DMS153 treated with DMSO at 0.1 percent for 48 hours (cell line): ENCODE measurements around the gene CD180.
"Not testable (repeated sequence)": the region's sequence is repeated elsewhere in the genome, so short reads cannot be mapped to it uniquely, and the experiment has no call there.

Experiments used
- DNase-seq: peaks from one replicate; lab custom pipeline; 2025; ENCODE audit not compliant: unreplicated experiment; lab: John Stamatoyannopoulos, UW

The CD180 gene

DNA sequence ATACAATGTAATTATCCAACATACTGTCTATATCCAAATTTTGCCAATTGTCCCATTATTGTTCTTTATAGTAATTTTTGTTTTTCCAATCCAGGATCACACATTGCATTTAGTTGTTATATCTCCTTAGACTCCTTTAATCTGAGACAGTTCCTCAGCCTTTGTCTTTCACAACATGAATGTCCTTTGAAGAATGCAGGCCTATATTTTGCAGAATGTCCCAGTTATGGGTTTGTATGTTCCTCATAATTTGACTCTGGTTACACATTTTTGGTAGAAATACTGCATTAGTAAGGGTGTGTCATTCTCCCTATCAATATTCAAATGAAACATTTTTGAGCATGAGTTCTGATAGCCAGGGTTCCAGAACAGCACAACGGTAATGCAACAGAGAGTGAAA, 6.7 kb downstream of the CD180 start:
- no peak for DNase-seq

DNA sequence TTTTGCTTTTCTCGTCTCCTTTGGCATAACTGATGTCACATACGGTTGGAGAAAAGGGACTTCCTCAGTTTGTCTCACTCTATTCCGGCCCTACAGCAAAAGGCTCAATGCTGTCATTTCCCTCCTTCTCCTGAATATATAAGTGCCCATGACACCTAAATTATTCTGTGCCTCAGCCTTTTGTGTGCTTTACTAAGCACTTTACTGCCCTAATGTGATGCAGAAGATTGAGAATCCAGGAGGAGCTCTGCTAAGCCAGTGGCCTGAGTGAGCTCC, 7.6 kb downstream of the CD180 start:
- no peak for DNase-seq

DNA sequence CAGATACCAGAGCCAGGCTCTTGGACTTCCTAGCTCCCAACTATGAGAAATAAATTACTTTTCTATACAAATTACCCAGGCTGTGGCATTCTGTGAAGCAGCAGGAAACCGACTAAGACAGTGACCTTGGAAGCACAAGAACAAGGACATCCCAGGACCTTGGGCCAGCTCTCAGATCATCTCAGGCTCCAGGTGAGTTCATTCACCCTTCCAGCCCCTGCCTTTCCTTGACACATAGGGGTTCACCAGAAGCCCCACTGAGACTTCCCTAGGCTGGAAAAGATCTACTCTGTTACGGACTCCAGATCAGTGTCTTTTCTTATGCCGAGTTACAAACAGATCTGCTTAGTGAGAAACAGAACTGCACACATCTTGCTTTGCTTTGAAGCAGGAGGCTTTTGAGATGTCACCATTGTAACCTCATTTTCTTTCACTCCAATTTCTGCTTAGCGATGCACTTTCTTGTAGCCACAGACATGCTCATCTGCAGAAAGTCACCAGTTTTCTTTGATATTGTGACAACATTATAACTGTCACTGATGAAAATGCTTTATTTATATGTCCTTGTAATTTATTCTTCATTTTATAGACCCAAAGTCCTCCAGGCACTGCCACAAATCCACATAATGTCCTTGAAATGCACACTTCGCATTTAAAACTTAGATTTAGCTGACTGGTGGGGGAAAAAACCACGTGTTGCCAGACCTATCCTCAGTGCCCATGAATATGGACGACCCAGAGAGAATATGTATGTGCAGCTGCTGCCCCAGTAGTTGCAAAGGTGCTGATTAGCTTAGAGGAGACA, 8.1 kb downstream of the CD180 start:
- no peak for DNase-seq

DNA sequence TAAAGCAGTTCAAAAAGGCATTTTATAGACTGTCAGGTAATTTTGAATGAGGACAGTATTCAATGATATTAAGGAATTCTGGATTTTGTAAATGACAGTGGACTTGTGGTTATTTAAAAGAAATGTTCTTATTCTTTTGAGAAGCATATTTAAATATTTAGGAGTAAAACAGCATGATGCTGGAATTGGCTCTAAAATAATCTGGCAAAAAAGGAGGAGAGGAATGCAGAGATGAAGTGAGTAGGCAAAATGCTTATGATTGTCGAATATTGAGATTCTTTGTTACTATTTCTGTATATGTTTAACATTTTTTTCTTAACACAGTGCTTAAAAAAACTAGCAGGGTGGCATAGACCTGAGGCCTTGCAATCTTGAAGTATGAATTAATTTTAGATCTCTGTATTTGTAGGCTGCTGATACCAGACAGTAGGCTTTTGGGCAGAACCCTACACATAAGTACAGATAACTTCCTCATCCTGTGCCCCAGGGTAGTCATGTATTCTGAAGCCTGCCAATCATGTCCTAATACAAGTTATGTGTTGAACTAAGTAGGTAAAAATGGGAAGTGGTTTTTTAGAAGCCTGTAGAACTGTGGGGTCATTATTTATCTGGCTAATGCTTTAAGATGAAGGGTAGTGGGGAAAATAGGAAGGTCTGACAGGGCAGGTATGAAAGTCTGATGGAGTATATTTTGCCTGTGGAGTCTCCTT, 9.4 kb downstream of the CD180 start:
- DNase-seq, result no peak

DNA sequence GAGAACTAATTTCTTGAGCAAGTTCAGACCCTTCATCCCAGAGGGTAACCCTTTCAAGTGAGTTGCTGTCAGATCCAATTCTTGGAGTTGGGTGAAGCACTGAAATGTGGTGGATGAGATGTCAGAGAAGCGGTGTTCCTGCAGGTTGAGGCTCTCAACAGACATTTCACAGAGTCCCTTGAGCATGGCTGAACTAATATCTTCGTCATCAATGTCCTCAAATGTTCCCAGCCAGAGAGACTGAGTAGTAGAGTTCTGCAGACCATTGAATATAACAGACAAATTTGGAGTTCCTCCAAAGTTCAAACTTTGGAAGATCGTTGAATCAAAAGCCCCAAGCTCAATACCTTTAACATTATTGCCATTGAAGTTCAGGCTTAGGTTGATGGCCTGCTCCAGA, 12.7 kb downstream of the CD180 start:
- DNase-seq, result no peak

DNA sequence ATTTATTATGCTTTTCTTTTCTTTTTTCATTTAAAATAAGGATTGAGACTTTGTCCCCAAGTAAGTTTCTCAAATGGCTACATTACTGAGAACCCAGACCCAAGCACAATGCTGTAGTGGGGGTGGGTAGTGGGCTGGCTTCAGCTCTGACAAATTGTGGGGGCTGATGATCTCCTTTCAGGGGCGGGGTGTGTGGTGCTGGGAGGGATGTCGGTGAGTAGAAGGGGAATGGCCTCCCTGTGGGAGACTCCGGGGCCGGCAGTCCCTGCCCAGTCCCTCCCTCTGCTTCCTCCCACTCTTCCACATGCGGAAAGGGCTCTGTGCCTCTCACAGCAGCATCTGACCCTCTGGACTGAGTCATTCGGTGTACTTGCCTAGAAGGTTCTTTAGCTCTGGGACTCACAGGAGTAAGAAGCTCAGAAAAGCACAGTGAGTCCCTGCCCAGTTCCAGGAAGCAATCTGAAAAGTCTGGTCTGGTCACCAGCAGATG, 14.3 kb downstream of the CD180 start:
- DNase-seq, result no peak

DNA sequence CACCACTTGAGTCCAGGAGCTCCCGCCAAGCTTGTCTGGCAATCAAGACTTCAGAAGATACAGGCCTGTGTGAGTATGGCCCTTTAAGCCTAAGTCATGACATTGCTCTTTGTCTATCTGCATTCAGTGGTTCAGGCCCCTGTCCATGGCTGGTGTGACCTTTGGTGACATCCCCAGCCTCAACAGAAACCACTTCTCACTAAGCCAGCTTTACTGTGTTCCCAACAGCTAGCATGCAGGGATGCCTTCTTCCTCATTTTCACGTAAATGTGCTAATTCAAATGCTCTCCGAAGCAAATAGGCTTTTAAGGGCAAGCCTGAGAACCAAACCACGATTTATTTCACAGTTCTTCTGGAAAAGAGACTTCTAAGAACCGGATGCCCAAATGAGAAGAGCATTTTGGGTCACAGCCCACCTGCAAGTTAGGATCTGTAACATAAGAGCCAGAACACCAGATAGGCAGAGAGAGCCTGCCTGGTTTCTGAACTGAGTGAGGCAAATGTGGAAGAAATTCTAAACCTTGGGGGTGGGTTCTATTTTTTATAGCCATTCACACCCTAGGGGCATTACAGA, 14.9 kb downstream of the CD180 start:
- no peak for DNase-seq

DNA sequence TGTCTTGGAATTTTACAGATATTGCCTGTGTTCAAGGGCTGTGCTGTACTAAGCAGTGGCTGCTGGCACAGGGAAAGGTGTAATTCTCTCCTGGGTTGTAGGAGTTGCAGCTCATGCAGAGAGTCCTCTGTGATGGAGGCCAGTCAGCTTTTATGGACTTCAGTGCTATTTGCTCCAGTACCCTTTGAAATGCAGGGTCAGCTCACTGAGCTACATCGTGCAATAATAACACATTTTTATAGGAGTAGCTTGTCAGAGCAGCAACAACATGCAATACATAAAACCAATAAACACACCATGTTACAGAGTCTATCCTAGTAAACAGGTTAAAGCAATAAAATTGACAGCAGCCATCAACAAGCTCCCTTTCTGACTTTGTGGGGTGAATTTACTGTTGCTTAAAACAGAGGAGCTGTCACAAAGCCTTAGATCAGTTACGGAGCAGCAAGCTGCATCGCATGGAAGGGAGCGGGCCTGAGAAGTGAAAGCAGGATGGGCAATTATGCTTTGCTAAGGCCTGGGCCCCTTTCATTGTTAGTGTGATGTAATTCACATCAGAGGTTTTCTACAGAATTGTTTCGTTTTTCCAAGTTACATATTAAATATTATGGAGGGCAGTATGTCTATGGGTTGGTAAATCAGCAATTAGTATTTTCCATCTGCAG, 16.8 kb downstream of the CD180 start:
- DNase-seq, result no peak

DNA sequence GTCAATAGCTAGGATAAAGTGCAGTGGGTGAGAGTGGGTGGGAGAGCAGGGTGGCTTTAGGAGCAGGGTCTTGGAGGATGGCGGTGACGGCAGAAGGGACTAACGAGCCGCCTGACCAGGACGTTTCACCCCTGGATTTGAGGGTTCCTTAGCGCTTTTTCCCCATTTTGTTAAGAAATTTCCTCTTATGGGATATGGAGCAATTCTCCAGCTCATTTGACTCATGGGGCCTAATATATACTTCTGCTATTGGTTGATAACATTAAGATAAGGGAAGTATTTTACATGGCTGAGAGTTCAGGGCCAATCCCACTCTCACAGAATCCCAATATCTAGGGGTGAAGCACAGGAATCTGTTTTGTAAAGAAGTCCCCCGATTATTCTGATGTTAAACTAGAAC, 17.6 kb downstream of the CD180 start:
- DNase-seq, result no peak

DNA sequence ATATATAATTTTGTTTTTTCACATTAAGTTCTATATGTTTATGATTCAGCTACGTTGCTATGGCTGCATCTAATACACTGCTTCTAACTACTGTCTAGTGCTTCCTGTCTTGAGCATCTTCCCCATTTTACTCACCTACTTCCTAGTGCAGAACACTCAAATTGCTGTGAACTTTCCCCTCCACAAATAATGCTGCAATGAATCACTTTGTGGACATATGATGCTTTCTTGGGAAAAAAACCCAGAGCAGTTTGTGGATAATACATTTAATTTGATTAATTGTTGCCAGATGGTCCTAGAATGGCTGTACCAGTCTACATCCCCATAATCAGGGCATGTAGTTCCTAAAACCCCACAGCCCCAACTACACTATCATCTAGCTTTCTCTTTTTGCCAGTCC, 18.5 kb downstream of the CD180 start:
- no peak for DNase-seq

DNA sequence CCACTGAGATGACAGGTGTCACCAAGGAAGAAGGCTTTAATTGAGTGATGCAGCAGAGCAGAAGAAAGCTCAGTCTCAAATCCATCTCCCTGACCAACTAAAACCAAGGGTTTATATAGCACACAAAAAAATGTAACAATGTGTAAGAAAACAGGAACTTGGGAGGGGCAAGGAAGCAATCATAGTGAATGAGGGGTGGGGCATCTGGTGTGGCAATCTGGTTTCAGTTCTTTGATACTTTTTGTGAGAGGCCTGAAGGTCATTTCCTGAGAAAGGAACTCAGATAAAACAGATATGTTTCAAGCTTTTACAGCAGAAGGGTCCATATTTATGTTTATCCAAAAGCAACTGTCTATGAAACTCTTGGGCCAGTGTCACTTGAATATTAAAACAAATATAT, 19.7 kb downstream of the CD180 start:
- DNase-seq, result no peak

DNA sequence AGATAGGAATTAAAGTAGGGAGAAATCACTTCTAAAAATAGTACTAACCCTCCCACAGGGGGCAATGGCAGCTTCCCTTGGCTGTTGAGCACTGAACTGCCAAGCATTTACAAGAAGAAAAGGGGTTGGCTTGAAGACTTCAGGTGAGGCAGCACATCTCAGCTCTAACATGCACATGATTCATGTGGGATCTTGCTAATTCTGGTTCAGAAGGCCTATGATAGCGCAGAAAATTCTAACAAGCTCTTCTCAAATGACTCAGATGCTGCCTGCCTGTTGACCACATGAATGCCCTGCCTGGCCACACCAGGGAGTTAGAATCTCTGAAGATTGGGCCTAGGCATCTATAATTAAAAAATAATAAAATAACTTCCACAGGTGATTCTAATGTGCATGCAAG, 22.6 kb downstream of the CD180 start:
- DNase-seq, result no peak

DNA sequence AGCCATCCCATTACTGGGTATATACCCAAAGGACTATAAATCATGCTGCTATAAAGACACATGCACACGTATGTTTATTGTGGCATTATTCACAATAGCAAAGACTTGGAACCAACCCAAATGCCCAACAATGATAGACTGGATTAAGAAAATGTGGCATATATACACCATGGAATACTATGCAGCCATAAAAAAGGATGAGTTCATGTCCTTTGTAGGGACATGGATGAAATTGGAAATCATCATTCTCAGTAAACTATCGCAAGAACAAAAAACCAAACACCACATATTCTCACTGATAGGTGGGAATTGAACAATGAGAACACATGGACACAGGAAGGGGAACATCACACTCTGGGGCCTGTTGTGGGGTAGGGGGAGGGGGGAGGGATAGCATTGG, 23.2 kb downstream of the CD180 start:
- not testable (repeated sequence) for DNase-seq

DNA sequence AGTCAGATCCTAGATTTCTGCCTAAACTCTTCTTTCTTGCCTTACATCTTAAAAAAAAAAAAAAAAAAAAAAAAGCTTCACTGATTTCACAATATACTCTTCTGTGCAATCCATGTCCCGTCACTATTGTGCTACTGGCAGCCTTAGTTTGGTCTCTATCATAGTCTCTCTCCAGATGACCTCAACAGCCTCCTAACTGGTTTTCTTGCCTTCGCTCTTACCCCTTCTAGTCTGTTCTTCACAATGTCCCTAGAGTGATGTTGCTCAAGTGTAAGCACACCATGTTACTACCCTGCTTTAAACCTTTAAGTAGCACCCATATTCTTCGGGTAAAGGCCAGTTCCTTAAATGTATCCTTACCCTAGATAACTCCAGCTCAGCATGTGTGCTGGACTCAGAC, 25.8 kb downstream of the CD180 start:
- DNase-seq, result no peak

DNA sequence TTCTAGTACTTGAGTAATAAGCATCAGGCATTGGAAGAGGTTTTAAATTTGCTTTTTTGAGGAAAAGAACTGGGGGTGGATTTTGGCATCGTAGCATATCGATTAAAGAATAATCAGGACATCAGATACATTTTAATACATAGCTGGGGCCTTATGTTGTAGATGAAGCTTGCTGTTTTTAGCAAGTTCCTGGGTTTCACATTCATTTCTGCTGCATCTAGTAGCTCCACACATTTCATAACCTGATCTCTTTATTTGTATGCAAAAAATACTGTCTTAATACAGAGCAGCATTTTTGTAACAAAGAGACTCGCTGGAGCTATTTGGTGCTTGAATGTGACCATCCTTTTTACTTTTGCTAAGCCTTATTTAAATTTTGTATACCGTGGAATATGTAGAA, 28.5 kb downstream of the CD180 start:
- no peak for DNase-seq

DNA sequence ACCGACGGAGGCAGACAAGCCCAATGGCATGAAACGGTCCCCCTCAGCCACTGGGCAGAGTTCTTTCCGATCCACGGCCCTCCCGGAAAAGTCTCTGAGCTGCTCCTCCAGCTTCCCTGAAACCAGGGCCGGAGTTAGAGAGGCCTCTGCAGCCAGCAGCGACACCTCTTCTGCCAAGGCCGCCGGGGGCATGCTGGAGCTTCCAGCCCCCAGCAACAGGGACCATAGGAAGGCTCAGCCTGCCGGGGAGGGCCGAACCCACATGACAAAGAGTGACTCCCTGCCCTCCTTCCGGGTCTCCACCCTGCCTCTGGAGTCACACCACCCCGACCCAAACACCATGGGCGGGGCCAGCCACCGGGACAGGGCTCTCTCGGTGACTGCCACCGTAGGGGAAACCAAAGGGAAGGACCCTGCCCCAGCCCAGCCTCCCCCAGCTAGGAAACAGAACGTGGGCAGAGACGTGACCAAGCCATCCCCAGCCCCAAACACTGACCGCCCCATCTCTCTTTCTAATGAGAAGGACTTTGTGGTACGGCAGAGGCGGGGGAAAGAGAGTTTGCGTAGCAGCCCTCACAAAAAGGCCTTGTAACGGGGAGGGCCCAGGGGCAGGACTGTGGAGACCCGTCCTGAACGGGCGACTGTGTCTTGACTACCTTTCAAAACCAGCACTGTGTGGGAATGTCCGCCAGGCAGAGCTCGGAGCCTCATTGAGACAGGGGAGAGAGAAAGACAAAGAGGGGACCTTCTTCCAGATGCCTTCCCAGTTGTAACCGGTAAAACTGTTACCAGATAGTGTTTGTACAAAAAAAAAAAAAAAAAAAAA, 29.9 kb downstream of the CD180 start:
- no peak for DNase-seq

DNA sequence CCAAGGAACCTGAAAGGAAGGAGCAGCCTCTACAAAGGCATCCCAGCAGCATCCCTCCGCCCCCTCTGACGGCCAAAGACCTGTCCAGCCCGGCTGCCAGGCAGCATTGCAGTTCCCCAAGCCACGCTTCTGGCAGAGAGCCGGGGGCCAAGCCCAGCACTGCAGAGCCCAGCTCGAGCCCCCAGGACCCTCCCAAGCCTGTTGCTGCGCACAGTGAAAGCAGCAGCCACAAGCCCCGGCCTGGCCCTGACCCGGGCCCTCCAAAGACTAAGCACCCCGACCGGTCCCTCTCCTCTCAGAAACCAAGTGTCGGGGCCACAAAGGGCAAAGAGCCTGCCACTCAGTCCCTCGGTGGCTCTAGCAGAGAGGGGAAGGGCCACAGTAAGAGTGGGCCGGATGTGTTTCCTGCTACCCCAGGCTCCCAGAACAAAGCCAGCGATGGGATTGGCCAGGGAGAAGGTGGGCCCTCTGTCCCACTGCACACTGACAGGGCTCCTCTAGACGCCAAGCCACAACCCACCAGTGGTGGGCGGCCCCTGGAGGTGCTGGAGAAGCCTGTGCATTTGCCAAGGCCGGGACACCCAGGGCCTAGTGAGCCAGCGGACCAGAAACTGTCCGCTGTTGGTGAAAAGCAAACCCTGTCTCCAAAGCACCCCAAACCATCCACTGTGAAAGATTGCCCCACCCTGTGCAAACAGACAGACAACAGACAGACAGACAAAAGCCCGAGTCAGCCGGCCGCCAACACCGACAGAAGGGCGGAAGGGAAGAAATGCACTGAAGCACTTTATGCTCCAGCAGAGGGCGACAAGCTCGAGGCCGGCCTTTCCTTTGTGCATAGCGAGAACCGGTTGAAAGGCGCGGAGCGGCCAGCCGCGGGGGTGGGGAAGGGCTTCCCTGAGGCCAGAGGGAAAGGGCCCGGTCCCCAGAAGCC, 30.8 kb downstream of the CD180 start:
- DNase-seq, result no peak

DNA sequence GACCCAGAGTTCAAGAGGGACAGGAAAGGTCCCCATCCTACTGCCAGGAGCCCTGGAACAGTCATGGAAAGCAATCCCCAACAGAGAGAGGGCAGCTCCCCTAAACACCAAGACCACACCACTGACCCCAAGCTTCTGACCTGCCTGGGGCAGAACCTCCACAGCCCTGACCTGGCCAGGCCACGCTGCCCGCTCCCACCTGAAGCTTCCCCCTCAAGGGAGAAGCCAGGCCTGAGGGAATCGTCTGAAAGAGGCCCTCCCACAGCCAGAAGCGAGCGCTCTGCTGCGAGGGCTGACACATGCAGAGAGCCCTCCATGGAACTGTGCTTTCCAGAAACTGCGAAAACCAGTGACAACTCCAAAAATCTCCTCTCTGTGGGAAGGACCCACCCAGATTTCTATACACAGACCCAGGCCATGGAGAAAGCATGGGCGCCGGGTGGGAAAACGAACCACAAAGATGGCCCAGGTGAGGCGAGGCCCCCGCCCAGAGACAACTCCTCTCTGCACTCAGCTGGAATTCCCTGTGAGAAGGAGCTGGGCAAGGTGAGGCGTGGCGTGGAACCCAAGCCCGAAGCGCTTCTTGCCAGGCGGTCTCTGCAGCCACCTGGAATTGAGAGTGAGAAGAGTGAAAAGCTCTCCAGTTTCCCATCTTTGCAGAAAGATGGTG, 31.6 kb downstream of the CD180 start:
- DNase-seq, result no peak

DNA sequence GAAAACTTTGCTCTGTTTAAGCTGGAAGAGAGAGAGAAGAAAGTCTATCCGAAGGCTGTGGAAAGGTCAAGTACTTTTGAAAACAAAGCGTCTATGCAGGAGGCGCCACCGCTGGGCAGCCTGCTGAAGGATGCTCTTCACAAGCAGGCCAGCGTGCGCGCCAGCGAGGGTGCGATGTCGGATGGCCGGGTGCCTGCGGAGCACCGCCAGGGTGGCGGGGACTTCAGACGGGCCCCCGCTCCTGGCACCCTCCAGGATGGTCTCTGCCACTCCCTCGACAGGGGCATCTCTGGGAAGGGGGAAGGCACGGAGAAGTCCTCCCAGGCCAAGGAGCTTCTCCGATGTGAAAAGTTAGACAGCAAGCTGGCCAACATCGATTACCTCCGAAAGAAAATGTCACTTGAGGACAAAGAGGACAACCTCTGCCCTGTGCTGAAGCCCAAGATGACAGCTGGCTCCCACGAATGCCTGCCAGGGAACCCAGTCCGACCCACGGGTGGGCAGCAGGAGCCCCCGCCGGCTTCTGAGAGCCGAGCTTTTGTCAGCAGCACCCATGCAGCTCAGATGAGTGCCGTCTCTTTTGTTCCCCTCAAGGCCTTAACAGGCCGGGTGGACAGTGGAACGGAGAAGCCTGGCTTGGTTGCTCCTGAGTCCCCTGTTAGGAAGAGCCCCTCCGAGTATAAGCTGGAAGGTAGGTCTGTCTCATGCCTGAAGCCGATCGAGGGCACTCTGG, 32.6 kb downstream of the CD180 start:
- DNase-seq, result no peak
